NCI-H2081 treated with DMSO at 0.1 percent for 48 hours (cell line): ENCODE results near the gene HAVCR2.

ENCODE experiments used
- DNase-seq: peaks from one replicate; lab custom pipeline; 2025; lab: John Stamatoyannopoulos, UW

Gene HAVCR2

GRCh38 chr5:157045601-157046000 lies 63.2 kb downstream of the HAVCR2 start:
- DNase-seq: no peak

- DNase-seq: no peak
These were observed 70.2 kb downstream of the HAVCR2 start for GRCh38 chr5:157038568-157039187.
